ENCODE measurements around the gene TTC28.
"Not testable (repeated sequence)": the region's sequence is repeated elsewhere in the genome, so short reads cannot be mapped to it uniquely, and the experiment has no call there.

The TTC28 gene

GRCh38 chr22:28679611-28680287 lies at the start of gene TTC28:
Gene TTC28, minus strand, starts transcription at chr22:28679840. Its CDS starts 117 bp downstream, at chr22:28679723.
- peak; percentile 83 for DNase-seq (ENCODE audit: low read depth)

GRCh38 chr22:28728621-28729313 lies 49.1 kb upstream of the TTC28 start:
- no peak for DNase-seq (ENCODE audit: low read depth)

GRCh38 chr22:28728002-28728401 lies 48.4 kb upstream of the TTC28 start:
- DNase-seq (ENCODE audit: low read depth), result no peak

- DNase-seq (ENCODE audit: low read depth), result no peak
Observed at GRCh38 chr22:28718044-28718443, 38.4 kb upstream of the TTC28 start.

GRCh38 chr22:28716686-28717085 lies 37.0 kb upstream of the TTC28 start:
- no peak for DNase-seq (ENCODE audit: low read depth)

GRCh38 chr22:28715611-28716010 lies 36.0 kb upstream of the TTC28 start:
- DNase-seq (ENCODE audit: low read depth), result no peak

GRCh38 chr22:28714043-28714628 lies 34.5 kb upstream of the TTC28 start:
- peak; percentile 59 for DNase-seq (ENCODE audit: low read depth)

GRCh38 chr22:28711820-28712777 lies 32.5 kb upstream of the TTC28 start:
- DNase-seq (ENCODE audit: low read depth), result peak; percentile 97

- no peak for DNase-seq (ENCODE audit: low read depth)
Observed at GRCh38 chr22:28711341-28711740, 31.7 kb upstream of the TTC28 start.

- peak; percentile 91 for DNase-seq (ENCODE audit: low read depth)
Observed at GRCh38 chr22:28710576-28711191, 31.0 kb upstream of the TTC28 start.

GRCh38 chr22:28710107-28710506 lies 30.5 kb upstream of the TTC28 start:
- peak; percentile 29 for DNase-seq (ENCODE audit: low read depth)

GRCh38 chr22:28706845-28707244 lies 27.2 kb upstream of the TTC28 start:
- DNase-seq (ENCODE audit: low read depth), result no peak

- no peak for DNase-seq (ENCODE audit: low read depth)
Observed at GRCh38 chr22:28703436-28703835, 23.8 kb upstream of the TTC28 start.

GRCh38 chr22:28702891-28703290 lies 23.3 kb upstream of the TTC28 start:
- DNase-seq (ENCODE audit: low read depth), result no peak

- DNase-seq (ENCODE audit: low read depth), result not testable (repeated sequence)
Observed at GRCh38 chr22:28693041-28693760, 13.6 kb upstream of the TTC28 start.

GRCh38 chr22:28689796-28690195 lies 10.2 kb upstream of the TTC28 start:
- DNase-seq (ENCODE audit: low read depth), result not testable (repeated sequence)

- not testable (repeated sequence) for DNase-seq (ENCODE audit: low read depth)
Observed at GRCh38 chr22:28682966-28683365, 3.3 kb upstream of the TTC28 start.

- peak; percentile 60 for DNase-seq (ENCODE audit: low read depth)
Observed at GRCh38 chr22:28680813-28681490, 1.3 kb upstream of the TTC28 start.

- DNase-seq (ENCODE audit: low read depth), result peak; percentile 24
Observed at GRCh38 chr22:28678778-28679610, 646 bp downstream of the TTC28 start.
